IMR-90 (cell line): ENCODE measurements around the gene ANHX. TPM values are rescaled to one million over a fixed set of nuclear protein-coding genes. Genes with fewer than 3 reads are reported as not detected.

ENCODE experiments used
- ATAC-seq: fragments of 200-7000 bp; cut with Tn5 transposase; 2 replicates; pipeline ENCODE4 v1.9.1; 2020; ENCODE audit warnings: low read depth, mild to moderate bottlenecking, moderate library complexity
- BruUV-seq: library from RNA; stranded (reverse); fragments of 400-500 nt; replicated peaks from 2 replicates; lab custom pipeline; 2021; lab: Mats Ljungman, UMichigan
- CTCF ChIA-PET: fragments of 300-600 bp; formaldehyde crosslinking; extraction: SDS; loops from one replicate; lab custom pipeline; 2021; ENCODE audit warnings: antibody characterized with exemption; lab: Yijun Ruan, JAX
- POLR2A ChIA-PET: fragments of 300-600 bp; sonication (Branson Sonifier 250); formaldehyde crosslinking; loops from one replicate; lab custom pipeline; 2022; ENCODE audit warnings: antibody characterized with exemption; ENCODE audit not compliant: unreplicated experiment; lab: Charles Lee
- DNase-seq: peaks from one replicate; pipeline ENCODE4 v3.0.0; 2013
- H2AFZ ChIP-seq: replicated peaks from 2 replicates; pipeline ENCODE3; 2013; ENCODE audit warnings: low read length, mild to moderate bottlenecking; ENCODE audit not compliant: poor library complexity
- H2AK5ac ChIP-seq: 2 replicates; pipeline ENCODE4 v1.6.1; 2013; ENCODE audit warnings: low read depth, low read length, inconsistent platforms
- H2AK9ac ChIP-seq: replicated peaks from 2 replicates; pipeline ENCODE3; 2013; ENCODE audit warnings: mild to moderate bottlenecking, low read depth, low read length, moderate library complexity; ENCODE audit not compliant: poor library complexity
- H2BK120ac ChIP-seq: 2 replicates; pipeline ENCODE4 v1.6.1; 2013; ENCODE audit warnings: low read depth, low read length, inconsistent platforms
- H2BK15ac ChIP-seq: 3 replicates; pipeline ENCODE4 v1.6.1; 2013; ENCODE audit warnings: low read depth, low read length, inconsistent platforms
- H2BK20ac ChIP-seq: 2 replicates; pipeline ENCODE4 v1.6.1; 2013; ENCODE audit warnings: low read depth, mild to moderate bottlenecking, inconsistent platforms, low read length, moderate library complexity
- H2BK5ac ChIP-seq: 2 replicates; pipeline ENCODE4 v1.6.1; 2013; ENCODE audit warnings: mild to moderate bottlenecking, low read depth, low read length, inconsistent platforms; ENCODE audit not compliant: poor library complexity, severe bottlenecking
- H3K14ac ChIP-seq: replicated peaks from 2 replicates; pipeline ENCODE4 v1.6.1; 2013; ENCODE audit warnings: low read depth, low read length, inconsistent platforms
- H3K18ac ChIP-seq: 2 replicates; pipeline ENCODE4 v1.6.1; 2013; ENCODE audit warnings: low read depth, low read length, control low read depth
- H3K23ac ChIP-seq: 2 replicates; pipeline ENCODE4 v1.6.1; 2013; ENCODE audit warnings: low read depth, low read length, inconsistent platforms
- H3K27ac ChIP-seq: 2 replicates; pipeline ENCODE4 v1.5.1; 2013; ENCODE audit warnings: mild to moderate bottlenecking, control low read depth, low read length; ENCODE audit not compliant: insufficient read depth
- H3K27me3 ChIP-seq: 2 replicates; pipeline ENCODE4 v1.6.1; 2013; ENCODE audit warnings: low read length; ENCODE audit not compliant: control insufficient read depth, insufficient read depth
- H3K36me3 ChIP-seq: 2 replicates; pipeline ENCODE4 v1.6.1; 2013; ENCODE audit warnings: low read length, mixed read lengths; ENCODE audit not compliant: control insufficient read depth, insufficient read depth
- H3K4ac ChIP-seq: 2 replicates; pipeline ENCODE4 v1.6.1; 2013; ENCODE audit warnings: low read depth, low read length, inconsistent platforms
- H3K4me1 ChIP-seq: 2 replicates; pipeline ENCODE4 v1.6.1; 2013; ENCODE audit warnings: low read length, mixed read lengths; ENCODE audit not compliant: control insufficient read depth, insufficient read depth
- H3K4me2 ChIP-seq: 2 replicates; pipeline ENCODE4 v1.6.1; 2013; ENCODE audit warnings: low read depth, mild to moderate bottlenecking, control low read depth, low read length, moderate library complexity
- H3K4me3 ChIP-seq: 2 replicates; pipeline ENCODE4 v1.5.1; 2013; ENCODE audit warnings: low read depth, mild to moderate bottlenecking, control low read depth, low read length, moderate library complexity; ENCODE audit not compliant: insufficient read depth
- H3K56ac ChIP-seq: 2 replicates; pipeline ENCODE4 v1.6.1; 2013; ENCODE audit warnings: low read length, inconsistent platforms; ENCODE audit not compliant: insufficient read depth; ENCODE audit errors: extremely low read depth
- H3K79me1 ChIP-seq, 2 experiments: 2 replicates each; pipeline ENCODE4 v1.6.1; 2013; ENCODE audit warnings: low read length in 2 of 2, inconsistent platforms in 1 of 2, low read depth in 1 of 2
- H3K9ac ChIP-seq: 2 replicates; pipeline ENCODE4 v1.6.1; 2013; ENCODE audit warnings: low read depth, low read length, control low read depth
- H3K9me1 ChIP-seq: 2 replicates; pipeline ENCODE4 v1.6.1; 2013; ENCODE audit warnings: low read length, inconsistent platforms; ENCODE audit not compliant: insufficient read depth
- H3K9me3 ChIP-seq: 2 replicates; pipeline ENCODE4 v1.6.1; 2013; ENCODE audit warnings: low read length; ENCODE audit not compliant: control insufficient read depth, insufficient read depth
- H4K20me1 ChIP-seq: 2 replicates; pipeline ENCODE4 v1.6.1; 2013; ENCODE audit warnings: low read length, inconsistent platforms; ENCODE audit not compliant: insufficient read depth
- H4K5ac ChIP-seq: 2 replicates; pipeline ENCODE4 v1.6.1; 2013; ENCODE audit warnings: mild to moderate bottlenecking, low read depth, low read length, control low read depth
- H4K8ac ChIP-seq, 2 experiments: 2 replicates each; pipeline ENCODE4 v1.6.1; 2013; ENCODE audit warnings: low read depth in 2 of 2, low read length in 2 of 2, control low read depth in 1 of 2, inconsistent platforms in 1 of 2
- H4K91ac ChIP-seq: 2 replicates; pipeline ENCODE4 v1.6.1; 2013; ENCODE audit warnings: low read depth, low read length, inconsistent platforms; ENCODE audit not compliant: insufficient read depth
- CEBPB ChIP-seq: IDR thresholded peaks from 2 replicates; pipeline ENCODE4 v1.6.1; 2012; ENCODE audit warnings: low read depth, low read length, improper control_type of control experiment
- CHD1 ChIP-seq: IDR thresholded peaks from 2 replicates; pipeline ENCODE4 v1.6.1; 2012; ENCODE audit warnings: low read depth, low read length, improper control_type of control experiment
- MAFK ChIP-seq: IDR thresholded peaks from 2 replicates; pipeline ENCODE4 v1.6.1; 2012; ENCODE audit warnings: low read depth, low read length, improper control_type of control experiment
- MAZ ChIP-seq: IDR thresholded peaks from 2 replicates; pipeline ENCODE4 v1.6.1; 2012; ENCODE audit warnings: low read depth, mild to moderate bottlenecking, low read length, improper control_type of control experiment, moderate library complexity, borderline replicate concordance
- MXI1 ChIP-seq: IDR thresholded peaks from 2 replicates; pipeline ENCODE4 v1.6.1; 2012; ENCODE audit warnings: low read depth, mild to moderate bottlenecking, low read length, moderate library complexity, borderline replicate concordance
- NFE2L2 ChIP-seq: fragments of 150-350 bp; IDR thresholded peaks from 2 replicates; pipeline ENCODE4 v1.6.1; 2016; ENCODE audit warnings: low read depth, mild to moderate bottlenecking, low read length
- POLR2A ChIP-seq: IDR thresholded peaks from 2 replicates; pipeline ENCODE4 v1.6.1; 2012; ENCODE audit warnings: mild to moderate bottlenecking, low read depth, low read length
- RAD21 ChIP-seq: IDR thresholded peaks from 2 replicates; pipeline ENCODE4 v1.6.1; 2012; ENCODE audit warnings: low read length, improper control_type of control experiment
- RFX5 ChIP-seq: IDR thresholded peaks from 2 replicates; pipeline ENCODE4 v1.8.0; 2012; ENCODE audit warnings: low read depth, mild to moderate bottlenecking, low read length, moderate library complexity
- SMC3 ChIP-seq: fragments of 150-350 bp; IDR thresholded peaks from 2 replicates; pipeline ENCODE4 v1.6.1; 2016; ENCODE audit warnings: low read depth, mild to moderate bottlenecking, antibody characterized with exemption, low read length, moderate library complexity
- WGBS, 2 experiments: methylation state at CpG; one replicate each; pipeline versions ENCODE4 v1.1.5 to v1.1.7; 2013; ENCODE audit warnings: missing lambda C conversion rate in 2 of 2; ENCODE audit not compliant: insufficient read length in 1 of 2; ENCODE audit errors: extremely low coverage in 2 of 2; 5-methylcytosine and 5-hydroxymethylcytosine counted together
- dilution Hi-C: fragments of 300-500 bp; cut with HindIII; formaldehyde crosslinking; loops from one replicate; pipeline ENCODE4 v1.14.3; 2018; ENCODE audit warnings: low sequenced_read_pairs; ENCODE audit not compliant: unreplicated experiment
- in situ Hi-C: fragments of 300-500 bp; cut with MboI; formaldehyde crosslinking; loops from 3 replicates; pipeline ENCODE4 v1.14.3; 2019; ENCODE audit warnings: low sequenced_read_pairs, inconsistent platforms, mixed read lengths
- intact Hi-C: fragments of 100-400 bp; cut with micrococcal nuclease; formaldehyde crosslinking; loops from 2 replicates; pipeline ENCODE4 v1.10.0; 2022
- polyA plus RNA-seq, 3 experiments: library from polyadenylated mRNA; depleted of rRNA; stranded (reverse); fragments of >200 nt; gene quantifications; 2 replicates each; pipeline ENCODE4 v1.2.3, GENCODE V29; 2012; ENCODE audit warnings: low replicate concordance in 1 of 3
- total RNA-seq: library from RNA; depleted of rRNA; stranded (reverse); fragments of >200 nt; gene quantifications from 2 replicates; pipeline ENCODE4 v1.2.3, GENCODE V29; 2012
- TF ChIP-seq, protein P1 (sequence below): conservative IDR thresholded peaks from 2 replicates; pipeline ENCODE4 v1.5.1; 2012; ENCODE audit warnings: mild to moderate bottlenecking, low read depth, low read length, improper control_type of control experiment

ANHX gene
- total and polyA plus RNA-seq, 2 of the 4 experiments (the other 2 are of a cell fraction), result not detected

DNA sequence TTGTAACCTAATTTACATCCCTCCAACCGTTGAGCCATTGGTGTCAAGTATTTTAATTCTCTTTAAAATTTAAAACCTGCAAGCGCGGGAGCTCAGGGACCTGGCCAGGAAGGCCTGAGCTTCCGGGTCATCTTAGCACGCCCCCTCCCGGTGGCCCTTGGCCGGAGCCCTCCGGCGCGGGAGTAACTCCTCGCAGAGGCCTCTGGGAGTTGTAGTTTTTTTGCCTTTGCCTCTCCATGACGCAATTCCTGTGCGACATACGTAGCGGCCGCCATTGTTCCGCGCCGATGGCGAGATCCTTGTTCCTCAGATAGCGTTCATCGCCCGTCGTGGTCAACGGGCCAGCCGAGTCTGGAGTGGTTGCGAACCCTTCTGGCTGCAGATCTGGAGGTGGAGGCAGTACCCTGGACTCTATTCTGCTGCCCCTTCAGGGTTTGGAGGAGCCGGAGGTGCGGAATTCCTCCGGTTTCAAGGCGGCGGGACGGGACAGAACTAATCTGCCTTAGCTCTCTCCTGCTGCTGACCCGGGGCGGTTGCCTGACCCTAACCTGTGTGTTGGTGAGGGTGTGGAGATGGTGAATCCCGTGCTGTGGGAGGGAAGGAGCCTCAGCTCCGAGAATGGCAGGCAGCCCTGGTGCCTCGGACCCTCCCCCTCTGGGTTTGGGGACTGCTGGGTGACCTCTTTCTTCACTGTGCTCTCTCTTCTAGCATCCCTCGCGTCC lies 54.3 kb downstream of the ANHX start, which contains the start of gene ZNF268:
Gene ZNF268, plus strand, starts transcription at position 258 of the 722 bp plus-strand sequence. CDS start 503 bp downstream, outside the sequence.
- H3K9me1 ChIP-seq, result no peaks in the 10 kb centered on the region
- peak within 1 kb of the TSS; percentile 94 for H4K5ac ChIP-seq
- H3K27me3 ChIP-seq, result no peaks in the 10 kb centered on the region
- peak within 1 kb of the TSS; percentile 94 for H3K9ac ChIP-seq
- no peak within 1 kb of the TSS for H2BK15ac ChIP-seq
- peak within 1 kb of the TSS; percentile 92 for H3K14ac ChIP-seq
- peak within 1 kb of the TSS; percentile 55 to 98 for H4K8ac ChIP-seq
- ChIA-PET CTCF (interaction anchor here (0.6 to 1.0 kb wide), 3 partner anchors 11 to 101 kb away, joined by 3 read pairs; no protein-coding TSS in a partner anchor), POLR2A (no interaction called here)
- peak within 1 kb of the TSS; percentile 73 for H3K4me2 ChIP-seq
- 0% methylated on average over 12 of the region's 40 CpGs; no CpG with 5 or more reads in 1 of the 2 experiments for WGBS, 2 experiments
- H2AK5ac ChIP-seq, result peak within 1 kb of the TSS; percentile 6; the same call in 1 of the 2 replicates
- dilution Hi-C loops, result no loop called here
- H3K18ac ChIP-seq, result no peak within 1 kb of the TSS
- H3K56ac ChIP-seq, result peak within 1 kb of the TSS; percentile 74; the same call in 1 of the 2 replicates
- peak within 1 kb of the TSS; percentile 76 for H2AK9ac ChIP-seq
- no peak within 1 kb of the TSS for H2BK120ac ChIP-seq
- H2AFZ ChIP-seq, result peak within 1 kb of the TSS; percentile 98
- H3K36me3 ChIP-seq, result peaks cover 29% of the 10 kb centered on the region
- peak within 1 kb of the TSS; percentile 94 for H3K4me3 ChIP-seq
- no peaks in the 10 kb centered on the region for H3K4me1 ChIP-seq
- TF ChIP-seq RAD21 (peak; percentile 48), CEBPB (peak; percentile 91), MAFK (0 out of 2 replicates have a peak, but pooled peaks have one; percentile 7), MAZ (peak; percentile 45; the same call in 1 of the 2 replicates), SMC3 (peak; percentile 61), MXI1 (peak; percentile 52; the same call in 1 of the 2 replicates), POLR2A (peak; percentile 64; the same call in 1 of the 2 replicates), CHD1 (no peak), NFE2L2 (no peak), RFX5 (no peak)
- TF ChIP-seq, protein P1, sequence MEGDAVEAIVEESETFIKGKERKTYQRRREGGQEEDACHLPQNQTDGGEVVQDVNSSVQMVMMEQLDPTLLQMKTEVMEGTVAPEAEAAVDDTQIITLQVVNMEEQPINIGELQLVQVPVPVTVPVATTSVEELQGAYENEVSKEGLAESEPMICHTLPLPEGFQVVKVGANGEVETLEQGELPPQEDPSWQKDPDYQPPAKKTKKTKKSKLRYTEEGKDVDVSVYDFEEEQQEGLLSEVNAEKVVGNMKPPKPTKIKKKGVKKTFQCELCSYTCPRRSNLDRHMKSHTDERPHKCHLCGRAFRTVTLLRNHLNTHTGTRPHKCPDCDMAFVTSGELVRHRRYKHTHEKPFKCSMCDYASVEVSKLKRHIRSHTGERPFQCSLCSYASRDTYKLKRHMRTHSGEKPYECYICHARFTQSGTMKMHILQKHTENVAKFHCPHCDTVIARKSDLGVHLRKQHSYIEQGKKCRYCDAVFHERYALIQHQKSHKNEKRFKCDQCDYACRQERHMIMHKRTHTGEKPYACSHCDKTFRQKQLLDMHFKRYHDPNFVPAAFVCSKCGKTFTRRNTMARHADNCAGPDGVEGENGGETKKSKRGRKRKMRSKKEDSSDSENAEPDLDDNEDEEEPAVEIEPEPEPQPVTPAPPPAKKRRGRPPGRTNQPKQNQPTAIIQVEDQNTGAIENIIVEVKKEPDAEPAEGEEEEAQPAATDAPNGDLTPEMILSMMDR, result peak; percentile 88
- peak within 1 kb of the TSS; percentile 55 for H2BK5ac ChIP-seq
- intact Hi-C loops, result loop anchor here (1.0 kb wide), 1 partner anchor 101 kb away; the partner anchor contains the start of gene ZNF140
- peak within 1 kb of the TSS; percentile 75 for H3K27ac ChIP-seq
- H4K20me1 ChIP-seq, result no peaks in the 10 kb centered on the region
- peak within 1 kb of the TSS; percentile 63; the same call in 1 of the 2 replicates for H4K91ac ChIP-seq
- H3K79me1 ChIP-seq, result peaks cover 17 to 19% of the 10 kb centered on the region in 2 experiments
- H3K9me3 ChIP-seq, result peaks cover 31% of the 10 kb centered on the region
- peak within 1 kb of the TSS; percentile 93 for H3K4ac ChIP-seq
- H2BK20ac ChIP-seq, result no peak within 1 kb of the TSS
- peak; percentile 89 for DNase-seq
- in situ Hi-C loops, result no loop called here
- peak; percentile 97 for ATAC-seq
- TSS peak; percentile 74 for BruUV-seq
- H3K23ac ChIP-seq, result no peak within 1 kb of the TSS; the same call in 1 of the 2 replicates
